IMR-90 (cell line): ENCODE data around the gene CHRNA1. TPM values are rescaled to one million over a fixed set of nuclear protein-coding genes. Genes with fewer than 3 reads are reported as not detected.

Experiments
- ATAC-seq: fragments of 200-7000 bp; cut with Tn5 transposase; 2 replicates; pipeline ENCODE4 v1.9.1; 2020; ENCODE audit warnings: low read depth, mild to moderate bottlenecking, moderate library complexity
- BruUV-seq: library from RNA; stranded (reverse); fragments of 400-500 nt; replicated peaks from 2 replicates; lab custom pipeline; 2021; lab: Mats Ljungman, UMichigan
- CTCF ChIA-PET: fragments of 300-600 bp; formaldehyde crosslinking; extraction: SDS; loops from one replicate; lab custom pipeline; 2021; ENCODE audit warnings: antibody characterized with exemption; lab: Yijun Ruan, JAX
- POLR2A ChIA-PET: fragments of 300-600 bp; sonication (Branson Sonifier 250); formaldehyde crosslinking; loops from one replicate; lab custom pipeline; 2022; ENCODE audit warnings: antibody characterized with exemption; ENCODE audit not compliant: unreplicated experiment; lab: Charles Lee
- DNase-seq: peaks from one replicate; pipeline ENCODE4 v3.0.0; 2013
- H2AFZ ChIP-seq: replicated peaks from 2 replicates; pipeline ENCODE3; 2013; ENCODE audit warnings: low read length, mild to moderate bottlenecking; ENCODE audit not compliant: poor library complexity
- H2AK5ac ChIP-seq: 2 replicates; pipeline ENCODE4 v1.6.1; 2013; ENCODE audit warnings: low read depth, low read length, inconsistent platforms
- H2AK9ac ChIP-seq: replicated peaks from 2 replicates; pipeline ENCODE3; 2013; ENCODE audit warnings: mild to moderate bottlenecking, low read depth, low read length, moderate library complexity; ENCODE audit not compliant: poor library complexity
- H2BK120ac ChIP-seq: 2 replicates; pipeline ENCODE4 v1.6.1; 2013; ENCODE audit warnings: low read depth, low read length, inconsistent platforms
- H2BK15ac ChIP-seq: 3 replicates; pipeline ENCODE4 v1.6.1; 2013; ENCODE audit warnings: low read depth, low read length, inconsistent platforms
- H2BK20ac ChIP-seq: 2 replicates; pipeline ENCODE4 v1.6.1; 2013; ENCODE audit warnings: low read depth, mild to moderate bottlenecking, inconsistent platforms, low read length, moderate library complexity
- H2BK5ac ChIP-seq: 2 replicates; pipeline ENCODE4 v1.6.1; 2013; ENCODE audit warnings: mild to moderate bottlenecking, low read depth, low read length, inconsistent platforms; ENCODE audit not compliant: poor library complexity, severe bottlenecking
- H3K14ac ChIP-seq: replicated peaks from 2 replicates; pipeline ENCODE4 v1.6.1; 2013; ENCODE audit warnings: low read depth, low read length, inconsistent platforms
- H3K18ac ChIP-seq: 2 replicates; pipeline ENCODE4 v1.6.1; 2013; ENCODE audit warnings: low read depth, low read length, control low read depth
- H3K23ac ChIP-seq: 2 replicates; pipeline ENCODE4 v1.6.1; 2013; ENCODE audit warnings: low read depth, low read length, inconsistent platforms
- H3K27ac ChIP-seq: 2 replicates; pipeline ENCODE4 v1.5.1; 2013; ENCODE audit warnings: mild to moderate bottlenecking, control low read depth, low read length; ENCODE audit not compliant: insufficient read depth
- H3K27me3 ChIP-seq: 2 replicates; pipeline ENCODE4 v1.6.1; 2013; ENCODE audit warnings: low read length; ENCODE audit not compliant: control insufficient read depth, insufficient read depth
- H3K36me3 ChIP-seq: 2 replicates; pipeline ENCODE4 v1.6.1; 2013; ENCODE audit warnings: low read length, mixed read lengths; ENCODE audit not compliant: control insufficient read depth, insufficient read depth
- H3K4ac ChIP-seq: 2 replicates; pipeline ENCODE4 v1.6.1; 2013; ENCODE audit warnings: low read depth, low read length, inconsistent platforms
- H3K4me1 ChIP-seq: 2 replicates; pipeline ENCODE4 v1.6.1; 2013; ENCODE audit warnings: low read length, mixed read lengths; ENCODE audit not compliant: control insufficient read depth, insufficient read depth
- H3K4me2 ChIP-seq: 2 replicates; pipeline ENCODE4 v1.6.1; 2013; ENCODE audit warnings: low read depth, mild to moderate bottlenecking, control low read depth, low read length, moderate library complexity
- H3K4me3 ChIP-seq: 2 replicates; pipeline ENCODE4 v1.5.1; 2013; ENCODE audit warnings: low read depth, mild to moderate bottlenecking, control low read depth, low read length, moderate library complexity; ENCODE audit not compliant: insufficient read depth
- H3K56ac ChIP-seq: 2 replicates; pipeline ENCODE4 v1.6.1; 2013; ENCODE audit warnings: low read length, inconsistent platforms; ENCODE audit not compliant: insufficient read depth; ENCODE audit errors: extremely low read depth
- H3K79me1 ChIP-seq, 2 experiments: 2 replicates each; pipeline ENCODE4 v1.6.1; 2013; ENCODE audit warnings: low read length in 2 of 2, inconsistent platforms in 1 of 2, low read depth in 1 of 2
- H3K9ac ChIP-seq: 2 replicates; pipeline ENCODE4 v1.6.1; 2013; ENCODE audit warnings: low read depth, low read length, control low read depth
- H3K9me1 ChIP-seq: 2 replicates; pipeline ENCODE4 v1.6.1; 2013; ENCODE audit warnings: low read length, inconsistent platforms; ENCODE audit not compliant: insufficient read depth
- H3K9me3 ChIP-seq: 2 replicates; pipeline ENCODE4 v1.6.1; 2013; ENCODE audit warnings: low read length; ENCODE audit not compliant: control insufficient read depth, insufficient read depth
- H4K20me1 ChIP-seq: 2 replicates; pipeline ENCODE4 v1.6.1; 2013; ENCODE audit warnings: low read length, inconsistent platforms; ENCODE audit not compliant: insufficient read depth
- H4K5ac ChIP-seq: 2 replicates; pipeline ENCODE4 v1.6.1; 2013; ENCODE audit warnings: mild to moderate bottlenecking, low read depth, low read length, control low read depth
- H4K8ac ChIP-seq, 2 experiments: 2 replicates each; pipeline ENCODE4 v1.6.1; 2013; ENCODE audit warnings: low read depth in 2 of 2, low read length in 2 of 2, control low read depth in 1 of 2, inconsistent platforms in 1 of 2
- H4K91ac ChIP-seq: 2 replicates; pipeline ENCODE4 v1.6.1; 2013; ENCODE audit warnings: low read depth, low read length, inconsistent platforms; ENCODE audit not compliant: insufficient read depth
- CEBPB ChIP-seq: IDR thresholded peaks from 2 replicates; pipeline ENCODE4 v1.6.1; 2012; ENCODE audit warnings: low read depth, low read length, improper control_type of control experiment
- CHD1 ChIP-seq: IDR thresholded peaks from 2 replicates; pipeline ENCODE4 v1.6.1; 2012; ENCODE audit warnings: low read depth, low read length, improper control_type of control experiment
- FOS ChIP-seq: fragments of 150-350 bp; IDR thresholded peaks from 2 replicates; pipeline ENCODE4 v1.6.1; 2016; ENCODE audit warnings: low read depth, low read length
- MAFK ChIP-seq: IDR thresholded peaks from 2 replicates; pipeline ENCODE4 v1.6.1; 2012; ENCODE audit warnings: low read depth, low read length, improper control_type of control experiment
- MXI1 ChIP-seq: IDR thresholded peaks from 2 replicates; pipeline ENCODE4 v1.6.1; 2012; ENCODE audit warnings: low read depth, mild to moderate bottlenecking, low read length, moderate library complexity, borderline replicate concordance
- POLR2A ChIP-seq: IDR thresholded peaks from 2 replicates; pipeline ENCODE4 v1.6.1; 2012; ENCODE audit warnings: mild to moderate bottlenecking, low read depth, low read length
- RAD21 ChIP-seq: IDR thresholded peaks from 2 replicates; pipeline ENCODE4 v1.6.1; 2012; ENCODE audit warnings: low read length, improper control_type of control experiment
- RFX5 ChIP-seq: IDR thresholded peaks from 2 replicates; pipeline ENCODE4 v1.8.0; 2012; ENCODE audit warnings: low read depth, mild to moderate bottlenecking, low read length, moderate library complexity
- SMC3 ChIP-seq: fragments of 150-350 bp; IDR thresholded peaks from 2 replicates; pipeline ENCODE4 v1.6.1; 2016; ENCODE audit warnings: low read depth, mild to moderate bottlenecking, antibody characterized with exemption, low read length, moderate library complexity
- WGBS, 2 experiments: methylation state at CpG; one replicate each; pipeline versions ENCODE4 v1.1.5 to v1.1.7; 2013; ENCODE audit warnings: missing lambda C conversion rate in 2 of 2; ENCODE audit not compliant: insufficient read length in 1 of 2; ENCODE audit errors: extremely low coverage in 2 of 2; 5-methylcytosine and 5-hydroxymethylcytosine counted together
- dilution Hi-C: fragments of 300-500 bp; cut with HindIII; formaldehyde crosslinking; loops from one replicate; pipeline ENCODE4 v1.14.3; 2018; ENCODE audit warnings: low sequenced_read_pairs; ENCODE audit not compliant: unreplicated experiment
- in situ Hi-C: fragments of 300-500 bp; cut with MboI; formaldehyde crosslinking; loops from 3 replicates; pipeline ENCODE4 v1.14.3; 2019; ENCODE audit warnings: low sequenced_read_pairs, inconsistent platforms, mixed read lengths
- intact Hi-C: fragments of 100-400 bp; cut with micrococcal nuclease; formaldehyde crosslinking; loops from 2 replicates; pipeline ENCODE4 v1.10.0; 2022
- polyA plus RNA-seq, 3 experiments: library from polyadenylated mRNA; depleted of rRNA; stranded (reverse); fragments of >200 nt; gene quantifications; 2 replicates each; pipeline ENCODE4 v1.2.3, GENCODE V29; 2012; ENCODE audit warnings: low replicate concordance in 1 of 3
- total RNA-seq: library from RNA; depleted of rRNA; stranded (reverse); fragments of >200 nt; gene quantifications from 2 replicates; pipeline ENCODE4 v1.2.3, GENCODE V29; 2012
- TF ChIP-seq, protein P1 (sequence below): fragments of 150-350 bp; IDR thresholded peaks from 2 replicates; pipeline ENCODE4 v1.6.1; 2016; ENCODE audit warnings: low read depth, mild to moderate bottlenecking, low read length, moderate library complexity, borderline replicate concordance
- TF ChIP-seq, protein P2 (sequence below): fragments of 150-350 bp; IDR thresholded peaks from 2 replicates; pipeline ENCODE4 v1.6.1; 2017; ENCODE audit warnings: mild to moderate bottlenecking, antibody characterized with exemption, low read length, low read depth

CHRNA1 gene
- total and polyA plus RNA-seq, 2 of the 4 experiments (the other 2 are of a cell fraction), result 0.75 to 0.90 TPM

DNA sequence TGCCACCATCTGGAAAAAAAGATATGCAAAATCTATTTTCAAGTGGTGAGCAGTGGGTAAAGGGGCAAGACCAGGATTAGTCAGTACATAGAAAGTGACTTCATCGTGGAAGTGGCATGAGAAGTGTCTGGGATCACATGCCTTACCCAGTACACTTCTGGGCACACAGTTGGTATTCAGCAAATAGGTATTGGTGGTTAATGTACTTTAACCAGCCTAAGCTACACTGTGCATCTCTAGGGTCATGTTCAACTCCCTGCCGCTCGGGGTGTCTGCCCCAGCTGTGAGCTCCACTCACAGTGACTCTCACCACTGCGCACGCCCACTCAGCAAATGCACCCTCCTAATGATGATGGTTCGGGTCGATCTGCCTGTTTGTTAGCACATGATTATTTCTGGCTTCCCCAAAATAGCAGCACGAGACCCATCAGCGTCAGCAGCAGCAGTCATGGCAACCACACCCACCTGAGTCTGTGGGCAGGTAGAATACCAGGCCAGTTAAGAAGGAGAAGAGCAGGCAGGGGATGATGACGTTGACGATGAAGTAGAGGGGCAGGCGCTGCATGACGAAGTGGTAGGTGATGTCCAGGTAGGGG, 11.1 kb downstream of the CHRNA1 start:
- no peak overlapping the region for H3K9ac ChIP-seq
- BruUV-seq, result no TSS peak
- DNase-seq, result no peak
- H2BK5ac ChIP-seq, result no peak overlapping the region
- H4K91ac ChIP-seq, result no peak overlapping the region
- in situ Hi-C loops (no loop called here), dilution Hi-C loops (loop anchor here (25.0 kb wide), 1 partner anchor 234 kb away; no protein-coding TSS in a partner anchor), intact Hi-C loops (no loop called here)
- no peaks in the 10 kb centered on the region for H3K27me3 ChIP-seq
- H4K8ac ChIP-seq, result no peak overlapping the region
- whole genome bisulfite sequencing, 2 experiments, result 98% methylated on average over 7 of the region's 13 CpGs; no CpG with 5 or more reads in 1 of the 2 experiments
- no peak overlapping the region for H4K5ac ChIP-seq
- H3K23ac ChIP-seq, result no peak overlapping the region
- H3K14ac ChIP-seq, result 0 out of 2 replicates have a peak overlapping the region, but pooled peaks have one; percentile 12
- peak; percentile 21; the same call in 1 of the 2 replicates for ATAC-seq
- H3K9me1 ChIP-seq, result peaks cover 9% of the 10 kb centered on the region; the same call in 1 of the 2 replicates
- no peak overlapping the region; the same call in 1 of the 2 replicates for H2BK120ac ChIP-seq
- no peak overlapping the region for H3K4me2 ChIP-seq
- H4K20me1 ChIP-seq, result no peaks in the 10 kb centered on the region
- POLR2A ChIA-PET, result no interaction called here
- H3K36me3 ChIP-seq, result no peaks in the 10 kb centered on the region
- H3K18ac ChIP-seq, result no peak overlapping the region
- H2AK5ac ChIP-seq, result 0 out of 2 replicates have a peak overlapping the region, but pooled peaks have one; percentile 31
- H3K4ac ChIP-seq, result no peak overlapping the region
- H3K56ac ChIP-seq, result no peak overlapping the region
- H2BK15ac ChIP-seq, result peak overlapping the region; percentile 74; the same call in 1 of the 3 replicates
- no peaks in the 10 kb centered on the region for H3K9me3 ChIP-seq
- H2AFZ ChIP-seq, result peak overlapping the region; percentile 26
- CTCF ChIA-PET, result interaction anchor here (0.7 kb wide), 1 partner anchor 498 kb away, joined by 3 read pairs; no protein-coding TSS in a partner anchor
- H2AK9ac ChIP-seq, result peak overlapping the region; percentile 24
- H3K79me1 ChIP-seq, result no peaks in the 10 kb centered on the region
- no peak overlapping the region for H3K4me3 ChIP-seq
- no peak overlapping the region for H3K27ac ChIP-seq
- H3K4me1 ChIP-seq, result no peaks in the 10 kb centered on the region; the same call in 1 of the 2 replicates
- H2BK20ac ChIP-seq, result no peak overlapping the region
- no peak for TF ChIP-seq CHD1
- TF ChIP-seq CEBPB, result no peak
- no peak for TF ChIP-seq MAFK
- TF ChIP-seq RAD21, result no peak
- no peak for TF ChIP-seq RFX5
- no peak for TF ChIP-seq FOS
- TF ChIP-seq SMC3, result no peak
- no peak for TF ChIP-seq POLR2A
- TF ChIP-seq, protein P1, sequence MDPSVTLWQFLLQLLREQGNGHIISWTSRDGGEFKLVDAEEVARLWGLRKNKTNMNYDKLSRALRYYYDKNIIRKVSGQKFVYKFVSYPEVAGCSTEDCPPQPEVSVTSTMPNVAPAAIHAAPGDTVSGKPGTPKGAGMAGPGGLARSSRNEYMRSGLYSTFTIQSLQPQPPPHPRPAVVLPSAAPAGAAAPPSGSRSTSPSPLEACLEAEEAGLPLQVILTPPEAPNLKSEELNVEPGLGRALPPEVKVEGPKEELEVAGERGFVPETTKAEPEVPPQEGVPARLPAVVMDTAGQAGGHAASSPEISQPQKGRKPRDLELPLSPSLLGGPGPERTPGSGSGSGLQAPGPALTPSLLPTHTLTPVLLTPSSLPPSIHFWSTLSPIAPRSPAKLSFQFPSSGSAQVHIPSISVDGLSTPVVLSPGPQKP, result no peak
- TF ChIP-seq, protein P2, sequence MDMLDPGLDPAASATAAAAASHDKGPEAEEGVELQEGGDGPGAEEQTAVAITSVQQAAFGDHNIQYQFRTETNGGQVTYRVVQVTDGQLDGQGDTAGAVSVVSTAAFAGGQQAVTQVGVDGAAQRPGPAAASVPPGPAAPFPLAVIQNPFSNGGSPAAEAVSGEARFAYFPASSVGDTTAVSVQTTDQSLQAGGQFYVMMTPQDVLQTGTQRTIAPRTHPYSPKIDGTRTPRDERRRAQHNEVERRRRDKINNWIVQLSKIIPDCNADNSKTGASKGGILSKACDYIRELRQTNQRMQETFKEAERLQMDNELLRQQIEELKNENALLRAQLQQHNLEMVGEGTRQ, result no peak
- no peak for TF ChIP-seq MXI1
